Measurements from ENCODE around the gene LONRF2.

DNA sequence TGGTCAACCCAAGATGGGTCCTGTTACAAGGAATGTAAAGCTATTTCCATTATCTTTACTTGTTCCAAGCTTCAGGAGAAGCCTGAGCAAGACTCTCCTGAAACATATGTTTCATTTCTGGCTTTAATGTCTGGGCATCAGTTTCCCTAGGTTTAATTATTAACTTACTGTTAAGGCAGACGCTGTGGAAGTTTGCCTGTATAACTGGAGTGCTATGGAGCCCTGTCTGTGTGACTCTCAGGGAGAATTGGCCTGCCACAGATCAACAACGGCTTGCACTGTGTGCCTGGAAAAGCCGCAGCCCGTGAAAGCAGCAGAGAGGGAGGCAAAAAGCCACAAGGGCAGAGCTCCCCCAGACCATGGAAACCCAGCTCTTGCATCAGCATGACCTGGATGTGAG, 22.1 kb upstream of the LONRF2 start:
- TF ChIP-seq, protein P1, sequence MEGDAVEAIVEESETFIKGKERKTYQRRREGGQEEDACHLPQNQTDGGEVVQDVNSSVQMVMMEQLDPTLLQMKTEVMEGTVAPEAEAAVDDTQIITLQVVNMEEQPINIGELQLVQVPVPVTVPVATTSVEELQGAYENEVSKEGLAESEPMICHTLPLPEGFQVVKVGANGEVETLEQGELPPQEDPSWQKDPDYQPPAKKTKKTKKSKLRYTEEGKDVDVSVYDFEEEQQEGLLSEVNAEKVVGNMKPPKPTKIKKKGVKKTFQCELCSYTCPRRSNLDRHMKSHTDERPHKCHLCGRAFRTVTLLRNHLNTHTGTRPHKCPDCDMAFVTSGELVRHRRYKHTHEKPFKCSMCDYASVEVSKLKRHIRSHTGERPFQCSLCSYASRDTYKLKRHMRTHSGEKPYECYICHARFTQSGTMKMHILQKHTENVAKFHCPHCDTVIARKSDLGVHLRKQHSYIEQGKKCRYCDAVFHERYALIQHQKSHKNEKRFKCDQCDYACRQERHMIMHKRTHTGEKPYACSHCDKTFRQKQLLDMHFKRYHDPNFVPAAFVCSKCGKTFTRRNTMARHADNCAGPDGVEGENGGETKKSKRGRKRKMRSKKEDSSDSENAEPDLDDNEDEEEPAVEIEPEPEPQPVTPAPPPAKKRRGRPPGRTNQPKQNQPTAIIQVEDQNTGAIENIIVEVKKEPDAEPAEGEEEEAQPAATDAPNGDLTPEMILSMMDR (IDR thresholded peaks at IDR 0.05), result no peak
- TF ChIP-seq POLR2AphosphoS5 (IDR thresholded peaks at IDR 0.05), result no peak
